Activated CD4-positive, CD25-positive, alpha-beta regulatory T cell treated with anti-CD3 and anti-CD28 coated beads, Interleukin-2, amount 50 U/mL, for 72 hours (primary cell): ENCODE measurements around the gene NUP98.

Experiments used
- DNase-seq: peaks from one replicate; pipeline ENCODE4 v3.0.0; 2021

Gene NUP98

GRCh38 chr11:3797329-3798090 lies at the start of gene NUP98:
Gene NUP98, minus strand, starts transcription at chr11:3797554. Its CDS starts 15,437 bp downstream, at chr11:3782117.
- peak; percentile 99 for DNase-seq

- no peak for DNase-seq
Measured at GRCh38 chr11:3845670-3846069, 48.3 kb upstream of the NUP98 start.

- no peak for DNase-seq
Measured at GRCh38 chr11:3845246-3845645, 47.9 kb upstream of the NUP98 start.

- DNase-seq, result no peak
Measured at GRCh38 chr11:3843326-3843725, 46.0 kb upstream of the NUP98 start.

GRCh38 chr11:3841426-3842350 lies 44.3 kb upstream of the NUP98 start:
- peak; percentile 89 for DNase-seq

GRCh38 chr11:3840870-3841425 lies 43.6 kb upstream of the NUP98 start, which contains the start of gene RHOG:
Gene RHOG, minus strand, starts transcription at chr11:3840959. Its CDS starts 12,821 bp downstream, at chr11:3828138.
- DNase-seq, result no peak

- DNase-seq, result no peak
Measured at GRCh38 chr11:3840004-3840869, 42.9 kb upstream of the NUP98 start.

GRCh38 chr11:3838504-3838903 lies 41.1 kb upstream of the NUP98 start:
- DNase-seq, result no peak

GRCh38 chr11:3837793-3838192 lies 40.4 kb upstream of the NUP98 start:
- no peak for DNase-seq

GRCh38 chr11:3836903-3837302 lies 39.5 kb upstream of the NUP98 start:
- DNase-seq, result no peak

GRCh38 chr11:3835751-3836150 lies 38.4 kb upstream of the NUP98 start:
- DNase-seq, result no peak

- DNase-seq, result no peak
Measured at GRCh38 chr11:3834664-3835461, 37.5 kb upstream of the NUP98 start.

GRCh38 chr11:3834349-3834663 lies 37.0 kb upstream of the NUP98 start:
- DNase-seq, result no peak

GRCh38 chr11:3833449-3833848 lies 36.1 kb upstream of the NUP98 start:
- DNase-seq, result no peak

- DNase-seq, result no peak
Measured at GRCh38 chr11:3832816-3833215, 35.5 kb upstream of the NUP98 start.

GRCh38 chr11:3831378-3832239 lies 34.3 kb upstream of the NUP98 start:
- no peak for DNase-seq

- DNase-seq, result no peak
Measured at GRCh38 chr11:3830730-3831129, 33.4 kb upstream of the NUP98 start.

GRCh38 chr11:3830088-3830487 lies 32.7 kb upstream of the NUP98 start:
- no peak for DNase-seq

GRCh38 chr11:3827434-3828186 lies 30.3 kb upstream of the NUP98 start:
- DNase-seq, result no peak

GRCh38 chr11:3826721-3827120 lies 29.4 kb upstream of the NUP98 start:
- DNase-seq, result no peak
